HG02840 (cell line): Measurements from ENCODE around the gene DEUP1.
"Not testable (repeated sequence)": the region's sequence is repeated elsewhere in the genome, so short reads cannot be mapped to it uniquely, and the experiment has no call there.

Source experiments
- ATAC-seq: cut with Tn5 transposase; IDR thresholded peaks from one replicate; pipeline ENCODE4 v1.9.1; 2021; ENCODE audit warnings: mild to moderate bottlenecking, moderate library complexity, moderate number of reproducible peaks; ENCODE audit not compliant: unreplicated experiment, low FRiP score

The DEUP1 gene

GRCh38 chr11:93330446-93330984 lies at the start of gene DEUP1:
Gene DEUP1 (plus strand): TSS chr11:93330742. CDS start chr11:93332260, 1,518 bp downstream.
- no peak for ATAC-seq

- ATAC-seq: no peak
These were observed 45.1 kb upstream of the DEUP1 start for GRCh38 chr11:93285430-93285829.

GRCh38 chr11:93287434-93287833 lies 43.1 kb upstream of the DEUP1 start:
- ATAC-seq: no peak

GRCh38 chr11:93288079-93288478 lies 42.5 kb upstream of the DEUP1 start:
- ATAC-seq: no peak

- no peak for ATAC-seq
These were observed 41.8 kb upstream of the DEUP1 start for GRCh38 chr11:93288767-93289166.

GRCh38 chr11:93289782-93290463 lies 40.6 kb upstream of the DEUP1 start:
- ATAC-seq: no peak

- ATAC-seq: no peak
These were observed 39.4 kb upstream of the DEUP1 start for GRCh38 chr11:93291110-93291509.

- no peak for ATAC-seq
These were observed 38.6 kb upstream of the DEUP1 start for GRCh38 chr11:93291898-93292297.

- ATAC-seq: no peak
These were observed 34.5 kb upstream of the DEUP1 start for GRCh38 chr11:93295921-93296575.

GRCh38 chr11:93303689-93304088 lies 26.9 kb upstream of the DEUP1 start:
- no peak for ATAC-seq

- not testable (repeated sequence) for ATAC-seq
These were observed 16.1 kb upstream of the DEUP1 start for GRCh38 chr11:93314399-93314798.

- no peak for ATAC-seq
These were observed 11.2 kb upstream of the DEUP1 start for GRCh38 chr11:93319224-93319839.

GRCh38 chr11:93320230-93320629 lies 10.3 kb upstream of the DEUP1 start:
- ATAC-seq: no peak

GRCh38 chr11:93322207-93322606 lies 8.3 kb upstream of the DEUP1 start:
- ATAC-seq: no peak

GRCh38 chr11:93323747-93324146 lies 6.8 kb upstream of the DEUP1 start:
- ATAC-seq: no peak

- ATAC-seq: no peak
These were observed 6.0 kb upstream of the DEUP1 start for GRCh38 chr11:93324500-93324899.

- ATAC-seq: no peak
These were observed 3.9 kb upstream of the DEUP1 start for GRCh38 chr11:93326681-93327080.

- no peak for ATAC-seq
These were observed 551 bp upstream of the DEUP1 start for GRCh38 chr11:93329936-93330445.

GRCh38 chr11:93340223-93340622 lies 9.7 kb downstream of the DEUP1 start:
- no peak for ATAC-seq

GRCh38 chr11:93344855-93345333 lies 14.4 kb downstream of the DEUP1 start:
- ATAC-seq: no peak

GRCh38 chr11:93348930-93349329 lies 18.4 kb downstream of the DEUP1 start:
- ATAC-seq: no peak
